Upper lobe of left lung (tissue), 4 donors: ENCODE data around the gene TTC7B.

ENCODE experiments used
- CTCF ChIP-seq, 6 experiments: fragments of 450-650 bp in 4 of 6; fragments of 200-600 bp in 2 of 6; sonication (generic) in 2 of 6; IDR thresholded peaks; one replicate each; pipeline ENCODE4 v1.5.1; 2016 to 2019; ENCODE audit warnings: antibody characterized with exemption in 6 of 6
- POLR2A ChIP-seq, 4 donors: fragments of 450-650 bp; IDR thresholded peaks; one replicate each; pipeline ENCODE4 v1.5.1; 2016 to 2017; ENCODE audit warnings: antibody characterized with exemption in 4 of 4, mild to moderate bottlenecking in 2 of 4
- POLR2AphosphoS5 ChIP-seq, 2 donors: sonication (generic); formaldehyde crosslinking; IDR thresholded peaks; one replicate each; pipeline ENCODE4 v1.5.1; 2017; ENCODE audit warnings: antibody characterized with exemption in 2 of 2

GRCh38 chr14:90523544-90523943, 292.7 kb downstream of the TTC7B start:
- no peak for TF ChIP-seq POLR2AphosphoS5 (IDR thresholded peaks at IDR 0.05)
- no peak for TF ChIP-seq CTCF (IDR thresholded peaks at IDR 0.05)
- TF ChIP-seq POLR2A (IDR thresholded peaks at IDR 0.05), result no peak
